H1 (cell line): ENCODE results near the gene KCNMA1. TPM values are rescaled to one million over a fixed set of nuclear protein-coding genes. Genes with fewer than 3 reads are reported as not detected.

ENCODE experiments used
- CTCF ChIA-PET: fragments of 300-600 bp; sonication (Branson Sonifier 250); formaldehyde crosslinking; loops from one replicate; lab custom pipeline; 2021; ENCODE audit not compliant: partially characterized antibody; lab: Charles Lee
- POLR2A ChIA-PET: fragments of 300-600 bp; sonication (Branson Sonifier 250); formaldehyde crosslinking; loops from one replicate; lab custom pipeline; 2021; ENCODE audit warnings: inconsistent platforms; ENCODE audit not compliant: partially characterized antibody; lab: Charles Lee
- DNase-seq, 2 experiments: peaks; one replicate each; pipeline versions ENCODE4 v3.0.0 to v3.0.0-alpha.2; 2010 to 2022; ENCODE audit warnings: low spot score in 2 of 2, low read depth in 1 of 2, mixed read lengths in 1 of 2
- FAIRE-seq: peaks from 2 replicates; lab custom pipeline; 2011; peaks lifted over from hg19 to GRCh38; lab: Jason Lieb, UNC
- H2AFZ ChIP-seq: 2 replicates; pipeline ENCODE4 v1.8.1; 2012; ENCODE audit warnings: low read length, inconsistent platforms
- H2AK5ac ChIP-seq: 2 replicates; pipeline ENCODE4 v1.6.1; 2013; ENCODE audit warnings: low read depth, low read length
- H2BK120ac ChIP-seq: replicated peaks from 2 replicates; pipeline ENCODE3; 2013; ENCODE audit warnings: low read depth, low read length, inconsistent platforms
- H2BK12ac ChIP-seq: 2 replicates; pipeline ENCODE4 v1.6.1; 2013; ENCODE audit warnings: low read depth, low read length
- H2BK15ac ChIP-seq: 2 replicates; pipeline ENCODE4 v1.6.1; 2013; ENCODE audit warnings: low read length
- H2BK20ac ChIP-seq: 2 replicates; pipeline ENCODE4 v1.6.1; 2013; ENCODE audit warnings: low read length
- H2BK5ac ChIP-seq: 2 replicates; pipeline ENCODE4 v1.6.1; 2013; ENCODE audit warnings: low read depth, low read length
- H3K14ac ChIP-seq: 2 replicates; pipeline ENCODE4 v1.6.1; 2013; ENCODE audit warnings: inconsistent platforms; ENCODE audit not compliant: insufficient read length
- H3K18ac ChIP-seq: 2 replicates; pipeline ENCODE4 v1.6.1; 2013; ENCODE audit warnings: low read length; ENCODE audit errors: extremely low read depth
- H3K23ac ChIP-seq: 2 replicates; pipeline ENCODE4 v1.6.1; 2013; ENCODE audit warnings: inconsistent platforms; ENCODE audit not compliant: insufficient read length
- H3K23me2 ChIP-seq: 2 replicates; pipeline ENCODE4 v1.6.1; 2013; ENCODE audit warnings: low read depth, low read length
- H3K27ac ChIP-seq: 2 replicates; pipeline ENCODE4 v1.6.1; 2011; ENCODE audit warnings: low read depth, low read length, inconsistent platforms
- H3K27me3 ChIP-seq, 4 experiments: replicated peaks in 1 of 4; 1 replicate in 1 of 4; 2 replicates in 3 of 4; pipeline versions ENCODE4 v1.6.1 to v1.8.1; 2011 to 2013; ENCODE audit warnings: low read length in 3 of 4, mild to moderate bottlenecking in 3 of 4, inconsistent platforms in 2 of 4, mixed read lengths in 2 of 4, moderate library complexity in 1 of 4; ENCODE audit not compliant: control insufficient read depth in 3 of 4, insufficient read depth in 3 of 4; ENCODE audit errors: extremely low read depth in 1 of 4
- H3K36me3 ChIP-seq, 4 experiments: 2 replicates each; pipeline versions ENCODE4 v1.6.1 to v1.8.1; 2011 to 2013; ENCODE audit warnings: mild to moderate bottlenecking in 4 of 4, low read length in 3 of 4, moderate library complexity in 2 of 4, control low read depth in 1 of 4, inconsistent platforms in 1 of 4; ENCODE audit not compliant: insufficient read depth in 4 of 4, control insufficient read depth in 2 of 4
- H3K4ac ChIP-seq: replicated peaks from 2 replicates; pipeline ENCODE3; 2013; ENCODE audit warnings: low read length, low read depth, mixed read lengths, inconsistent platforms; ENCODE audit not compliant: insufficient read length
- H3K4me1 ChIP-seq, 4 experiments: replicated peaks in 1 of 4; 1 replicate in 1 of 4; 2 replicates in 3 of 4; pipeline versions ENCODE4 v1.6.1 to v1.8.1; 2011 to 2013; ENCODE audit warnings: low read length in 3 of 4, inconsistent platforms in 2 of 4, mixed read lengths in 1 of 4; ENCODE audit not compliant: insufficient read depth in 4 of 4, control insufficient read depth in 3 of 4
- H3K4me2 ChIP-seq, 2 experiments: 2 replicates each; pipeline versions ENCODE4 v1.6.1 to v1.8.1; 2011 to 2013; ENCODE audit warnings: low read depth in 2 of 2, low read length in 2 of 2, control low read depth in 1 of 2, inconsistent platforms in 1 of 2, mild to moderate bottlenecking in 1 of 2; ENCODE audit not compliant: insufficient read depth in 1 of 2
- H3K4me3 ChIP-seq, 4 experiments: fragments of 200-600, 300-600 bp in 1 of 4; sonication (generic), shearing (Covaris generic), sonication (Bioruptor Twin) in 1 of 4; 2 replicates each; pipeline versions ENCODE4 v1.5.1 to v1.8.1; 2011 to 2016; ENCODE audit warnings: low read length in 4 of 4, low read depth in 3 of 4, control low read depth in 2 of 4, inconsistent platforms in 2 of 4, mild to moderate bottlenecking in 2 of 4, mixed read lengths in 1 of 4, moderate library complexity in 1 of 4; ENCODE audit not compliant: insufficient read depth in 2 of 4; ENCODE audit errors: extremely low read depth in 1 of 4
- H3K56ac ChIP-seq: replicated peaks from 2 replicates; pipeline ENCODE3; 2013; ENCODE audit warnings: low read depth, mild to moderate bottlenecking, mixed read lengths, low read length, inconsistent platforms; ENCODE audit not compliant: insufficient read length
- H3K79me1 ChIP-seq: 2 replicates; pipeline ENCODE4 v1.6.1; 2013; ENCODE audit warnings: low read depth, low read length, control low read depth
- H3K79me2 ChIP-seq, 2 experiments: 2 replicates each; pipeline versions ENCODE4 v1.6.1 to v1.8.1; 2012 to 2013; ENCODE audit warnings: low read length in 2 of 2, mild to moderate bottlenecking in 2 of 2, inconsistent platforms in 1 of 2; ENCODE audit not compliant: insufficient read depth in 2 of 2, control insufficient read depth in 1 of 2
- H3K9ac ChIP-seq, 4 experiments: replicated peaks in 1 of 4; 1 replicate in 1 of 4; 2 replicates in 3 of 4; pipeline versions ENCODE4 v1.6.1 to v1.8.1; 2011 to 2013; ENCODE audit warnings: low read depth in 3 of 4, low read length in 3 of 4, control low read depth in 2 of 4, mild to moderate bottlenecking in 2 of 4, moderate library complexity in 2 of 4, inconsistent platforms in 1 of 4; ENCODE audit errors: extremely low read depth in 1 of 4
- H3K9me3 ChIP-seq, 2 experiments: 2 replicates each; pipeline versions ENCODE4 v1.6.1 to v1.8.1; 2012 to 2013; ENCODE audit warnings: mild to moderate bottlenecking in 2 of 2, moderate library complexity in 2 of 2, control low read depth in 1 of 2, inconsistent platforms in 1 of 2, low read depth in 1 of 2, low read length in 1 of 2, mixed read lengths in 1 of 2; ENCODE audit not compliant: insufficient read depth in 2 of 2
- H4K20me1 ChIP-seq, 2 experiments: replicated peaks in 1 of 2; 2 replicates each; pipeline versions ENCODE3 to v1.8.1; 2011 to 2013; ENCODE audit warnings: inconsistent platforms in 2 of 2, low read length in 2 of 2, mild to moderate bottlenecking in 1 of 2; ENCODE audit not compliant: insufficient read depth in 2 of 2, control insufficient read depth in 1 of 2
- H4K5ac ChIP-seq: 2 replicates; pipeline ENCODE4 v1.6.1; 2013; ENCODE audit warnings: low read length, low read depth, mixed read lengths, inconsistent platforms; ENCODE audit not compliant: insufficient read length
- H4K8ac ChIP-seq: 2 replicates; pipeline ENCODE4 v1.8.0; 2013; ENCODE audit warnings: mild to moderate bottlenecking, moderate library complexity, low read length, inconsistent platforms; ENCODE audit not compliant: insufficient read depth; ENCODE audit errors: extremely low read depth
- H4K91ac ChIP-seq: replicated peaks from 2 replicates; pipeline ENCODE3; 2013; ENCODE audit warnings: low read length, mixed read lengths, inconsistent platforms; ENCODE audit not compliant: insufficient read length
- BRCA1 ChIP-seq: IDR thresholded peaks from 2 replicates; pipeline ENCODE4 v1.6.1; 2012; ENCODE audit warnings: low read depth, low read length, improper control_type of control experiment
- HDAC6 ChIP-seq: IDR thresholded peaks from one replicate; pipeline ENCODE4 v1.7.1; 2012; ENCODE audit warnings: low read depth, mild to moderate bottlenecking, inconsistent platforms, low read length, moderate library complexity
- KDM5A ChIP-seq: fragments of 200-600 bp; IDR thresholded peaks from 2 replicates; pipeline ENCODE4 v1.7.1; 2012; ENCODE audit warnings: mild to moderate bottlenecking, low read length, inconsistent platforms, mixed read lengths
- SIN3A ChIP-seq, 2 experiments: IDR thresholded peaks in 1 of 2; conservative IDR thresholded peaks in 1 of 2; 2 replicates each; pipeline ENCODE4 v1.6.1; 2011 to 2012; ENCODE audit warnings: low read length in 2 of 2, improper control_type of control experiment in 1 of 2, low read depth in 1 of 2, mild to moderate bottlenecking in 1 of 2
- SRF ChIP-seq: IDR thresholded peaks from 2 replicates; pipeline ENCODE4 v1.6.1; 2011; ENCODE audit warnings: mild to moderate bottlenecking, low read depth, low read length, moderate library complexity
- WGBS, 2 experiments: shearing (Covaris generic) in 1 of 2; methylation state at CpG; one replicate each; pipeline versions ENCODE4 v1.1.6 to v1.1.7; 2013 to 2015; ENCODE audit warnings: low lambda C conversion rate in 2 of 2, mixed read lengths in 2 of 2, inconsistent platforms in 1 of 2, low coverage in 1 of 2, missing lambda C conversion rate in 1 of 2; ENCODE audit not compliant: insufficient replicate concordance in 2 of 2, insufficient coverage in 1 of 2, insufficient read length in 1 of 2; ENCODE audit errors: extremely low coverage in 1 of 2, missing lambda C conversion rate in 1 of 2; 5-methylcytosine and 5-hydroxymethylcytosine counted together
- polyA plus RNA-seq, 7 experiments: library from polyadenylated mRNA; depleted of rRNA in 3 of 7; stranded (reverse) in 5 of 7; unstranded in 2 of 7; fragments of >200 nt in 5 of 7; fragments of 200-250 nt in 2 of 7; gene quantifications; 1 replicate in 5 of 7; 2 replicates in 1 of 7; 4 replicates in 1 of 7; pipeline versions ENCODE4 v1.2.1 to v1.2.3, GENCODE V29; 2011 to 2013; ENCODE audit warnings: missing spikeins in 2 of 7, mixed read lengths in 2 of 7
- total RNA-seq: library from RNA; stranded (reverse); fragmentation: NEBNext Ultra II Directional; extraction: Animal tissue kit (Norgen Biotek cat#: 25700); gene quantifications from 2 replicates; pipeline ENCODE4 v1.2.1, GENCODE V29; 2021

The KCNMA1 gene
- total and polyA plus RNA-seq, 2 of the 8 experiments (the other 6 are each of a cell fraction or from before 2014, with no cell fraction given), result 10.2 to 11.1 TPM

- no peaks in the 10 kb centered on the region for H3K4me1 ChIP-seq
- H2BK20ac ChIP-seq, result no peak overlapping the region
- H4K8ac ChIP-seq, result no peak overlapping the region
- H3K36me3 ChIP-seq, result no peaks in the 10 kb centered on the region
- H3K4me2 ChIP-seq, result no peak overlapping the region
- H3K9me3 ChIP-seq, result no peaks in the 10 kb centered on the region
- whole genome bisulfite sequencing, 2 experiments, result 86% methylated on average over 4 of the region's 4 CpGs; no CpG with 5 or more reads in 1 of the 2 experiments
- no peak overlapping the region for H3K27ac ChIP-seq
- H2BK5ac ChIP-seq, result no peak overlapping the region
- H3K14ac ChIP-seq, result no peak overlapping the region
- H4K20me1 ChIP-seq, result no peaks in the 10 kb centered on the region
- no peaks in the 10 kb centered on the region for H3K23me2 ChIP-seq
- H3K79me2 ChIP-seq, result no peaks in the 10 kb centered on the region
- no peak overlapping the region for H2AK5ac ChIP-seq
- no peaks in the 10 kb centered on the region for H3K79me1 ChIP-seq
- H2BK12ac ChIP-seq, result no peak overlapping the region
- no peak overlapping the region for H3K4me3 ChIP-seq
- no peak overlapping the region for H3K18ac ChIP-seq
- no peak overlapping the region for H4K5ac ChIP-seq
- no peak overlapping the region for H3K23ac ChIP-seq
- DNase-seq (no peak), FAIRE-seq (no peak)
- H3K9ac ChIP-seq, result no peak overlapping the region
- H4K91ac ChIP-seq, result no peak overlapping the region
- H3K4ac ChIP-seq, result no peak overlapping the region
- no peak overlapping the region for H3K56ac ChIP-seq
- H2BK120ac ChIP-seq, result no peak overlapping the region
- ChIA-PET CTCF (no interaction called here), POLR2A (interaction anchor here (0.9 kb wide), 1 partner anchor 94 kb away, joined by 3 read pairs; no protein-coding TSS in a partner anchor)
- H2BK15ac ChIP-seq, result no peak overlapping the region
- no peak overlapping the region for H2AFZ ChIP-seq
- H3K27me3 ChIP-seq, result no peaks in the 10 kb centered on the region; a peak in 1 of 7 replicates
- TF ChIP-seq SIN3A (conservative IDR thresholded peaks at IDR 0.05 in 1 of 2, IDR thresholded peaks at IDR 0.05 in 1 of 2; ENCODE audit: low read depth in 1 of 2, low read length in 2 of 2) (no peak), BRCA1 (no peak), SRF (no peak), KDM5A (no peak), HDAC6 (no peak)
- TF ChIP-seq, all 59 proteins: peak for 0
Observed at GRCh38 chr10:77268721-77269120, 368.9 kb downstream of the KCNMA1 start.
